HuH-7 (cell line): ENCODE results near the gene MEX3C.

Experiments used
- DNase-seq: peaks from one replicate; pipeline ENCODE4 v3.0.0; 2011; ENCODE audit warnings: low spot score

MEX3C gene

DNA sequence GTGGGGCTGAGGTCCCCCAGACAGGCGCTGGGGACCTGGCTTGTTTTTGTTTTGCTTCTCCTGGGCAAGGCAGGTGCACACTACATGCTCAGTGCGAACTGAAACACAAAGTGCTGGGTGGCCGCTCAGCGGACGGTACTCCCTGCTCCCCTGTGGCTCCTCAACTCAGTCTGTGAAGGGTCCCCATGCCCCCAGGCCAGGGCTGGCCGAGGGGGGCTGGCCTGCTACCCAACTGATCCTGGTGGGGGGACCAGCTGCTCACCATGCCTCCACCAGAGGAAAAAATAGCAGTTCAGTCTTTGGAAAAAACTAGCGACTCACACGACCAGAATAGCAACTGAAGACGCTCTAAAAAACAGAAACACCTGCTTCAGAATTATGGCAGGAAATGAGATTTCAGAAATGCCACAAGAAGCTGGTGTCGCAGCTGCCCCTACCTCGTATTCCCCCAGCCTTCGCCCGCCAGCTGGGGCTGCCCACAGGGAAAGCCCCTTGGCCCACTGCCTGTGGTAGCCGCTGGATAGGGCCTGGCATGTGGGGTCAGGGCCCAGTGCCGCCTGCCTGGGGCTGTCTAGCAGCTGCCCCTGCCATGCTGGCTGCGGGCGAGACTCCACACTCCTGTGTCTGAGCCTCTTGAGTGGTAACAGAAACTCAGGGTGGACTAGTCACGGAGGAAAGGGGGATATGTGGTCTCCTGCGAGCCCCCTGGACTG, 43.7 kb downstream of the MEX3C start:
- DNase-seq, result no peak

DNA sequence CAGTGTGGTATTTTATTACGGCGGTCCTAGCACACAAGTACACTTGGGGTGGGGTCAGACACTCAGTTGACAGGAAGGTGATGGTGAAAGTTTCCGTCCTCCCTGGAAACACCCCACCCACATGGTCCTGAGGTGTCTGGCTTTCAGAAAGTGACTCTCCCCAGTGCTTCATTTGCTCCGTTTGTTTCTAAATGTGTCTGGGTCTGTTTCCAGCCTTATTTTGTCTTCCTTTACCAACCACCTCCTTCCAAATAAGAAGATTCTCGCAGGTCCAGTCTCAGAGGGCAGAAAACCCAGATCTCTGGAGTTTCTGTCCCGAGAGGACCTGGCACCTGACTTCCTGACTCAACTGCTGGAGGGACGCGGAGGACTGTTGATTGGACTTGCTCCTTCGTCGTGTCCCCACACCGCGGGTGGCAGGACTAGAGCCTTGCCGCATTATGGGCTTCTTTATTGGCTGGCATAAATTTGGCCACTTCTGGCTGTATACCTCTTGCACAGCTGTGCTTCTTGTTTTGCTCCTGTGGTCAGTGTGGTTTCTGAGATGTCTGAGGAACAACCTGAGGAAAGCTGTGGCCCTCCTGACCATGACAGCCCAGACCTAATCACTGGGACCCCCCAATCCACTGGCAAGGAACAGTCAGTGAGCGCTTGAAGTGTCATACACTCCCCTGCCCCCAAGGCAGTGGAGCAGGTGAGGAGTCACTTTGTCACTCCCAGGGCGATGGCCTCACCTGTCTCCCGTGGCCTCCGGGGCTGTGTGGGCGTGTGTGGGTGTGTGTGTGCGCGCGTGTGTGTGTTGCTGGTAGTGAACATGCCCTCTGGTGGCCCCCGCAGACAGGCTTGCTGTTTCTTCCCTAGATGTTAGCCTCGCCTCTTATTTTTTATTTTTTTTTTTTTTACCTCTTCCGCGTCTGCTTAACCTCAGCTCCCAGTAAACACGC, 45.6 kb downstream of the MEX3C start:
- no peak for DNase-seq

- no peak for DNase-seq
These were observed 46.3 kb downstream of the MEX3C start for GRCh38 chr18:51151185-51151567.

GRCh38 chr18:51150113-51150700, 47.3 kb downstream of the MEX3C start:
- peak; percentile 26 for DNase-seq

- no peak for DNase-seq
These were observed 47.8 kb downstream of the MEX3C start for GRCh38 chr18:51149670-51150069.

GRCh38 chr18:51146909-51147308, 50.6 kb downstream of the MEX3C start:
- DNase-seq, result no peak

DNA sequence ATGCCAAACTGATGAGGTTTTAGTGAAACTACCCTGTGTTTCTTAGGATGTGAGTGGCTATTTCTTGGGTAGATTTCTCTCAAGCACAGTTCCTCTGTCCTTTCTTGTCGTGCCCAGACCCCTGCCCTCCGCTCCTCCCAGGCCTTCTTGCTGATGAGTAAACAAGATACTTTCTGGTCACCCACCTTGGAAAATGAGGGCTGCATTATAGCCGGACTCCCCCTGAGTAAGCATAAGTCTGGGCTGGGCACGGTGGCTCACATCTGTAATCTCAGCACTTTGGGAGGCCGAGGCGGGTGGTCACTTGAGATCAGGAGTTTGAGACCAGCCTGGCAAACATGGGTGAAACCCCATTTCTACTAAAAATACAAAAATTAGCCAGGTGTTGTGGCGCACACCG, 58.5 kb downstream of the MEX3C start:
- no peak for DNase-seq

GRCh38 chr18:51137891-51138290, 59.6 kb downstream of the MEX3C start:
- no peak for DNase-seq

DNA sequence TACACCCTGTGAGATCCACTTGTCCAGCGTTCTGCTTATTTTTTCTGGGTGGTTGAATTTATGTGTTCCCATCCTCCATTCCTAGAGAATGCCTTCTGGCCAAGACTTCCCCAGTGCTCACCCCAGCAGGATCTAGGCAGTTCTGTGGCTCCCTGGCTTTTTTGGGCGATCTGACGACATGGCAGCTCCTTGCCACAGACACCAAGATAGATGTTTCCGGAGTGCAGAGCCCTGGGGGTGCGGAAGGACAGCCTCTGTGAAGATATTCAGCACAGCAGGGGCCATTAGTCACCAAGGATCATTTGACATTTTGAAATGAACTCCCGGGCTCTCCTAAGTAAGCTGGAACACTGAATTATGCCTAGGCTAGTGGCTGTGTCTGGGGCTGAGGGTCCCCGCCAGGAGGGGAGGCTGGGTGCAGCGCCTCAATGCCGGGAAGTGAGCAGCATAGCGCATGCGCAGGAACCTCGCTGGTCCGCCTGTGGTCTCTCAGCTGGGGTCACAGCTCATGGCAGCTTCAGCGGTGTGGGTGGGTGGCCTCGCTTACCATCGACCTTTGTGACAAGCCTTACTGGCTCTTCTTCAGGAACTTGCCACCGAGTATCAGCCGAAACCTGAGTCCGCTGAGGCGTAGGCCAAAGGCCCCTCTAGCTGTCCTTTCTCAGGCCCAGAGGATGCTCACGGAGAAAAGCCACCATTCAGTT, 60.3 kb downstream of the MEX3C start:
- DNase-seq, result no peak

DNA sequence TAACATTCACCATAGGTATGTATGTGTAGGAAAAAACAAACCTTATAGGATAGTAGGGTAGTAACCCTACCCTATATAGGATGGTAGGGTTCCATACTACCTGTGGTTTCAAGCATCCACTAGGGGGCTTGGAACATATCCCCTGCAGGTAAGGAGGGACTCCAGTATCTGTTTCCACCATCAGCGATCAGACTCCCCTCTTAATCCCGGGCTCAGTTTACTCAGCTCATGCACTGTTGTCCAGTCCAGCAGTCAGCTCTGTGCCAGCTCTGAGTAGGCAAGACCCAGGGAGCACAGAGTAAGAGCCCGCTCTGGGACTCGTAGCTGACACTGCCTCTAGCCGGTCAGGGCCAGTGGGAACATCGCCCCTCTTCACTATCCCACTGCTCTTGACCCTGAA, 61.7 kb downstream of the MEX3C start:
- peak; percentile 32 for DNase-seq

- no peak for DNase-seq
These were observed 62.1 kb downstream of the MEX3C start for GRCh38 chr18:51135364-51135763.

DNA sequence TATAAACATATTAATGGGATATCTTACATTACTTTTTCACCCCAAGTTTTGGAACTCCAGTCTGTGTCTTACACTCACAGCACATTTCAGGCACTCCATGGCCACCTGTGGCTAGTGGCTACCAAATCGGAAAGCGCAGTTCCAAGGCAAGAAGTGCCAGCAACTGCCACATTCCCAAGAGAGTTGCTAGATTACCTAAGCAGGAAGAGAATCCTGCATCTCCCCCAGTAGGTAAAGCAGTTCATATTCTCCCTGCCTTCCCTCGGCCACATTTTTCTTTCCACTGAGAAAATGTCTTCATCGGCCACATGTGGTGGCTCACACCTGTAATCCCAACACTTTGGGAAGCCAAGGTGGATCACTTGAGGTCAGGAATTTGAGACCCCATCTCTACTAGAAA, 62.8 kb downstream of the MEX3C start:
- DNase-seq, result no peak

GRCh38 chr18:51133580-51134160, 63.8 kb downstream of the MEX3C start:
- DNase-seq, result no peak

DNA sequence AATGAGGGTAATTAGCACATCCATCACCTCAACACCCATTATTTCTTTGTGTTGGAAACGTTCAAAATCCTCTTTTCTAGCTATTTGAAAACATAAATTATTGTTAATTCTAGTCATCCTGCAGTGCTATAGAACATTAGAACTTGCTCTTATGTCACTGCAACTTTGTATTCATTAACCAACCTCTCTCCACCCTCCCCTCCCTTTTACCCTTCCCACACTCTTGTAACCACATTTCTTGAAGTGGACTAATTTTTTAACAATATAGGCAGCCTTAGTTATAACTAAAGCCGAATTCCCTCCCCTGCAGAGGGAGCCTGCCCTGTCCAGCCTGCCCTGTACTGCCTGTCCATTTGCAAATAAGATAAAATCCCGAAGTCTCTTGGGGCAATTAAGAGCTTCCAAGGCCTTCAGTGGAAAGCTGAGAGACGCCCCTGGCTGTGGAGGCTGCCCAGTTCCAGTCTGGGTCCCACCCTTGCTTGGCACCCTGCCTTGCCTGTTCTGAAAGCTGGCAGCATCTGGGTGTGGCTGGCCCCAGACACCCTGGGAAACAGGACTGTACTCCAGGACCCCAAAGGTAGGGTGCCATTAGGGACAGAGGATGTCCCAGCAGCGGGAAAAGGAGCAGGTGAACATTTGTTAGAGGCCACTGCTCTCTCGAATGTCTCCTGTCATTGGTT, 65.1 kb downstream of the MEX3C start:
- no peak for DNase-seq

- no peak for DNase-seq
These were observed 68.9 kb downstream of the MEX3C start for GRCh38 chr18:51128533-51128932.

GRCh38 chr18:51127664-51128063, 69.8 kb downstream of the MEX3C start:
- no peak for DNase-seq

DNA sequence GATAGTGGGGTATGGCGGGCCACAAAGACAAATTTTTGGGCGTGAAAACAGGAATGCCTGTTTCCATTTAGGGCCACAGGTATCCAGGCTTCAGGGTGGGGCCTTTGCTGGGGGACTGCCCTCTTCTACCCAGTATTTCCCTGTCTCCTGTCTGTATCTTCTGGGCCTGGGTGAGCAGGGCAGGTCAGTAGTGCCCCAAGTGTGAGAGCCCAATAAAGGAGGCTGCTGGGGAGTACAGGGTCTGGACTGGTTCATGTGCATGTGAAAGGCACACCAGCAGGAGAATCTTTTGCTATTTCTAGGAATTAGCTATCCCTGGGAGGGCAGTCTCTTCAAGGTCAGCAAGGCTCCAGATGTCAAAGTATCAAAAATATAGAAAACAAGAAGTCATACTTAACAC, 71.5 kb downstream of the MEX3C start:
- DNase-seq, result no peak
